Thyroid gland (tissue), 4 donors: ENCODE measurements around the gene TBL1XR1.

Experiments
- POLR2A ChIP-seq, 2 donors: fragments of 450-650 bp; IDR thresholded peaks; one replicate each; pipeline ENCODE4 v1.6.1; 2017; ENCODE audit warnings: antibody characterized with exemption in 2 of 2, mild to moderate bottlenecking in 2 of 2, moderate library complexity in 1 of 2
- TF ChIP-seq, protein P1 (sequence below), 6 experiments: fragments of 200-600 bp in 3 of 6; fragments of 450-650 bp in 3 of 6; sonication (generic) in 3 of 6; IDR thresholded peaks; one replicate each; pipeline ENCODE4 v1.5.1; 2016 to 2019; ENCODE audit warnings: antibody characterized with exemption in 6 of 6, mild to moderate bottlenecking in 2 of 6, inconsistent platforms in 1 of 6, moderate library complexity in 1 of 6

DNA sequence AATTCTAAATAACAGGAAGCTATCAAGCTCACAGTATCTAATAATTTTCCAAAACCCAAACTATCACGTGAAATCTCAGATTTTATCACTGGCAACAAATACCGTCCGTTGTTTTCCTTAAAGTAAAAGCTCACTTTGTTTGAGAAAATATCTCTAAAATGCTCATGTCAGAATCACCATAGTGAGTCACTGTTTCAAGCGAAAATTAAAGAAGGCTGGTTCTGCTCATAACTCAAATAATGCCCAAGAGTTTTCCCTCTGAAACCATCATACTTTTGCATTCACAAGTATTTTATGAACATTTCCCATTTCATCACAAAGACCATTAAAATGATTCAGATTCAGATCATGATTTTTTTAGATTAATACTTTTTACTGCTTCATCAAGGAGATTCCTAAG lies 50.6 kb downstream of the TBL1XR1 start:
- TF ChIP-seq POLR2A (IDR thresholded peaks at IDR 0.05): no peak
- TF ChIP-seq, protein P1, sequence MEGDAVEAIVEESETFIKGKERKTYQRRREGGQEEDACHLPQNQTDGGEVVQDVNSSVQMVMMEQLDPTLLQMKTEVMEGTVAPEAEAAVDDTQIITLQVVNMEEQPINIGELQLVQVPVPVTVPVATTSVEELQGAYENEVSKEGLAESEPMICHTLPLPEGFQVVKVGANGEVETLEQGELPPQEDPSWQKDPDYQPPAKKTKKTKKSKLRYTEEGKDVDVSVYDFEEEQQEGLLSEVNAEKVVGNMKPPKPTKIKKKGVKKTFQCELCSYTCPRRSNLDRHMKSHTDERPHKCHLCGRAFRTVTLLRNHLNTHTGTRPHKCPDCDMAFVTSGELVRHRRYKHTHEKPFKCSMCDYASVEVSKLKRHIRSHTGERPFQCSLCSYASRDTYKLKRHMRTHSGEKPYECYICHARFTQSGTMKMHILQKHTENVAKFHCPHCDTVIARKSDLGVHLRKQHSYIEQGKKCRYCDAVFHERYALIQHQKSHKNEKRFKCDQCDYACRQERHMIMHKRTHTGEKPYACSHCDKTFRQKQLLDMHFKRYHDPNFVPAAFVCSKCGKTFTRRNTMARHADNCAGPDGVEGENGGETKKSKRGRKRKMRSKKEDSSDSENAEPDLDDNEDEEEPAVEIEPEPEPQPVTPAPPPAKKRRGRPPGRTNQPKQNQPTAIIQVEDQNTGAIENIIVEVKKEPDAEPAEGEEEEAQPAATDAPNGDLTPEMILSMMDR (IDR thresholded peaks at IDR 0.05): no peak
